Breast epithelium (tissue), 4 donors: ENCODE measurements around the gene SPPL3. TPM values are rescaled to one million over a fixed set of nuclear protein-coding genes. Genes with fewer than 3 reads are reported as not detected.

Experiments used
- DNase-seq, 2 donors: peaks; one replicate each; pipeline ENCODE4 v3.0.0-alpha.2; 2019; ENCODE audit warnings: low spot score in 2 of 2
- H3K27ac ChIP-seq, 2 donors: fragments of 200-600 bp; sonication (generic) in 1 of 2; one replicate each; pipeline ENCODE4 v1.5.1; 2016 to 2019; ENCODE audit warnings: mild to moderate bottlenecking in 1 of 2
- H3K27me3 ChIP-seq, 2 donors: fragments of 200-600 bp; sonication (generic) in 1 of 2; one replicate each; pipeline versions ENCODE4 v1.5.1 to v1.6.0; 2017 to 2019; ENCODE audit warnings: control low read depth in 1 of 2, mild to moderate bottlenecking in 1 of 2
- H3K36me3 ChIP-seq: fragments of 200-600 bp; one replicate; pipeline ENCODE4 v1.5.1; 2019
- H3K4me1 ChIP-seq, 2 donors: fragments of 200-600 bp; sonication (generic); one replicate each; pipeline ENCODE4 v1.5.1; 2016 to 2019; ENCODE audit warnings: control low read depth in 1 of 2
- H3K4me3 ChIP-seq, 3 donors: fragments of 200-600 bp; sonication (generic); 1 replicate in 2 of 3; 2 replicates in 1 of 3; pipeline ENCODE4 v1.5.1; 2016 to 2019; ENCODE audit warnings: mild to moderate bottlenecking in 3 of 3, moderate library complexity in 2 of 3
- H3K9me3 ChIP-seq, 2 donors: fragments of 200-600 bp; sonication (generic) in 1 of 2; one replicate each; pipeline ENCODE4 v1.5.1; 2016 to 2019; ENCODE audit warnings: control low read depth in 1 of 2
- POLR2A ChIP-seq: fragments of 450-650 bp; IDR thresholded peaks from one replicate; pipeline ENCODE4 v1.6.1; 2016; ENCODE audit warnings: antibody characterized with exemption, mild to moderate bottlenecking, moderate library complexity
- POLR2AphosphoS5 ChIP-seq, 3 donors: sonication (generic); formaldehyde crosslinking; IDR thresholded peaks; one replicate each; pipeline ENCODE4 v1.6.1; 2017; ENCODE audit warnings: antibody characterized with exemption in 3 of 3
- intact Hi-C: fragments of 100-400 bp; cut with DNase I; formaldehyde crosslinking; loops from one replicate; pipeline ENCODE4 v1.15.1; 2023; ENCODE audit warnings: low total_unique reads
- total RNA-seq, 3 donors: library from RNA; depleted of rRNA; stranded (reverse); fragments of >200 nt; gene quantifications; one replicate each; pipeline ENCODE4 v1.1.0, GENCODE V29; 2016
- TF ChIP-seq, protein P1 (sequence below), 3 donors: fragments of 450-650 bp; IDR thresholded peaks; one replicate each; pipeline ENCODE4 v1.5.1; 2016 to 2017; ENCODE audit warnings: antibody characterized with exemption in 3 of 3, mild to moderate bottlenecking in 3 of 3, moderate library complexity in 3 of 3

Gene SPPL3
- total RNA-seq, 3 donors from 2014 or later: 19.0 to 27.1 (median 22.0) TPM

DNA sequence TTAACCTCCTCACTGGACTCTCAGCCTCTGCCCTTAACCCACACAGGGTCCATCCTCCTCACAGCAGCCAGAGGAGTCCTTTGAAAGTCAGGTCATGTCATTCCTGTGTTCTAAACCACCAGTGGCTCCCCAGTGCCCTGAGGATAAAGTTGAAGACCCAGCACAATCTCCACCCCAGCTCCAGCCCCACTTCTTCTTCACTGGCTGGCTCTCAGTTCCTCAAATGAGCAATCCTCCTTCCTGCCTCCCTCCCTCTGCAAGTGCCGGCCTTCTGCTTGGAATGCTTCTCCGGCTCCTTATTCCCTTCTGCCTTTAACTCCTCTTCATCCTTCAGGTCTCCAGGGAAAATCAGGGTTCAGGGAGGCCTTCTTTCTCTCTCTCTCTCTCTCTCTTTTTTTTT is 32.0 kb upstream of the SPPL3 start:
- intact Hi-C loops: no loop called here
- DNase-seq: no peak
- Histone ChIP-seq H3K27me3 (no peaks in the 10 kb centered on the region), H3K36me3 (no peaks in the 10 kb centered on the region), H3K9me3 (no peaks in the 10 kb centered on the region), H3K4me3 (no peak overlapping the region), H3K4me1 (no peaks in the 10 kb centered on the region), H3K27ac (no peak overlapping the region)
- no peak for TF ChIP-seq POLR2A
- TF ChIP-seq, protein P1, sequence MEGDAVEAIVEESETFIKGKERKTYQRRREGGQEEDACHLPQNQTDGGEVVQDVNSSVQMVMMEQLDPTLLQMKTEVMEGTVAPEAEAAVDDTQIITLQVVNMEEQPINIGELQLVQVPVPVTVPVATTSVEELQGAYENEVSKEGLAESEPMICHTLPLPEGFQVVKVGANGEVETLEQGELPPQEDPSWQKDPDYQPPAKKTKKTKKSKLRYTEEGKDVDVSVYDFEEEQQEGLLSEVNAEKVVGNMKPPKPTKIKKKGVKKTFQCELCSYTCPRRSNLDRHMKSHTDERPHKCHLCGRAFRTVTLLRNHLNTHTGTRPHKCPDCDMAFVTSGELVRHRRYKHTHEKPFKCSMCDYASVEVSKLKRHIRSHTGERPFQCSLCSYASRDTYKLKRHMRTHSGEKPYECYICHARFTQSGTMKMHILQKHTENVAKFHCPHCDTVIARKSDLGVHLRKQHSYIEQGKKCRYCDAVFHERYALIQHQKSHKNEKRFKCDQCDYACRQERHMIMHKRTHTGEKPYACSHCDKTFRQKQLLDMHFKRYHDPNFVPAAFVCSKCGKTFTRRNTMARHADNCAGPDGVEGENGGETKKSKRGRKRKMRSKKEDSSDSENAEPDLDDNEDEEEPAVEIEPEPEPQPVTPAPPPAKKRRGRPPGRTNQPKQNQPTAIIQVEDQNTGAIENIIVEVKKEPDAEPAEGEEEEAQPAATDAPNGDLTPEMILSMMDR (IDR thresholded peaks at IDR 0.05): no peak
- TF ChIP-seq POLR2AphosphoS5 (IDR thresholded peaks at IDR 0.05): no peak

DNA sequence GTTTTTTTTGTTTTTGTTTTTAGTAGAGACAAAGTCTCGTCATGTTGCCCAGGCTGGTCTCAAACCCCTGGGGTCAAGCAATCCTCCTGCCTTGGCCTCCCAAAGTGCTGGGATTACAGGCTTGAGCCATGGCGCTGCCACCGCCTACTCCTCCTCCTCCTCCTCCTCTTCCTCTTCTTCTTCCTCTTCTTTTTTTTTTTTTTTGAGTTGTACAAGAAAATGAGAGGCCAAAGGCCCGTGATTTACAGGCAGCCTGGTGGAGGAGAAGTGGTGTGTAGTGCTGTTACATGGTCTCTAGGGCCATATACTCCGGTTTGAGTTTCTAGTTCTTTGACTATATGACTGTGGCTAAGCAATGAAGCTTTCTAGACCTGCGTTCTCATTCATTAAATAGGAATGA is 29.6 kb upstream of the SPPL3 start:
- TF ChIP-seq POLR2AphosphoS5 (IDR thresholded peaks at IDR 0.05) (no peak), POLR2A (no peak)
- TF ChIP-seq, protein P1 (IDR thresholded peaks at IDR 0.05): no peak
- Histone ChIP-seq H3K9me3 (no peaks in the 10 kb centered on the region), H3K4me1 (no peaks in the 10 kb centered on the region), H3K36me3 (no peaks in the 10 kb centered on the region), H3K4me3 (no peak overlapping the region), H3K27me3 (no peaks in the 10 kb centered on the region), H3K27ac (no peak overlapping the region)
- intact Hi-C loops: no loop called here
- DNase-seq: no peak

DNA sequence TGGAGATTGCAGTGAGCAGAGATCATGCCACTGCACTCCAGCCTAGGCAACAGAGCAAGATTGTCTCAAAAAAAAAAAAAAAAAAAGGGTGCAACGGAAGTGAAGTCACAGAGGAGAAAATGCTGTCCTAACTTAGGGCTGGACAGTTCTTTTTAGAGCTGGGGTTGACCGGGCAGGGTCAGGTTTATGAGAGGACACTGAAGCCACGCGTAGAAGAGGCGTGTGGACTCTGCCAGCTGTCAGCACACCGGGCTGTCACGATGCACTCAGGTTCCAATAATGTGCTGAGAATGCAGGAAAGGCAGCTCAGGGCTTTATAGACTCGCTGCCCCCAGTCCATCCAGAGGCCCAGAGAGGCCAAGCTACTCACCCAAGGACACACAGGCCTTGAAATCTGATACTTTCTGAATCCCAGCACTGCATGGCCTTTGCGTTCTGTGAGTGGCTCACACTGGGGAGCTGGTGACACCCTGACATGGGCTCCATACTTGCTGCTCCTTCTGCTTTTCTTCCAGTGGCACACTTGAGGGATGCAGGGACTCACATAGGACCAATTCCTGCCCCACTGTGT is 28.9 kb upstream of the SPPL3 start:
- TF ChIP-seq POLR2AphosphoS5 (IDR thresholded peaks at IDR 0.05): no peak
- TF ChIP-seq, protein P1 (IDR thresholded peaks at IDR 0.05): no peak
- no peak for TF ChIP-seq POLR2A
- H3K4me3 ChIP-seq: no peak overlapping the region
- no peaks in the 10 kb centered on the region for H3K9me3 ChIP-seq
- no peaks in the 10 kb centered on the region for H3K36me3 ChIP-seq
- no peaks in the 10 kb centered on the region for H3K4me1 ChIP-seq
- intact Hi-C loops: no loop called here
- no peaks in the 10 kb centered on the region for H3K27me3 ChIP-seq
- H3K27ac ChIP-seq: no peak overlapping the region
- peak in 1 of 2 donors; percentile 25 for DNase-seq

DNA sequence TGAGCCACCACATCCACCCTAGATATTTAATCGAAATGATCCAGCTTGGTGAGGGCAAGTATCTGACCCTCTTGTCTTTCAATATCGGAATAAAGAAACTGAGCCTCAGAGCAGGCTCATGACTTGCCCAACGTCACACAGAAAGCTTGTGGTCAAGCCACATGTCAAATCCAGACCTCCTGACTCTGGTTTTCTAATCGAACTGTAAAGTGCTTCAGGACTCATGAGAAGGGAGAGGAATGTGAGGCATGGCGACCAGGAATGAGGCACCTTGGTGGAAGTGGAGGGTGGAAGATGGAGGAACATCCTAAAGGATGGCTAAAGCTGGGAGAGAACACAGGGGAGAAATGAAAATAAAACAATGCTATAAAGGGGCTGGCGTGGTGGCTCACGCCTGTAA is 27.9 kb upstream of the SPPL3 start:
- Histone ChIP-seq H3K27me3 (no peaks in the 10 kb centered on the region), H3K36me3 (no peaks in the 10 kb centered on the region), H3K4me1 (no peaks in the 10 kb centered on the region), H3K9me3 (no peaks in the 10 kb centered on the region), H3K4me3 (no peak overlapping the region), H3K27ac (no peak overlapping the region)
- no peak for DNase-seq
- TF ChIP-seq POLR2A: no peak
- TF ChIP-seq, protein P1 (IDR thresholded peaks at IDR 0.05): no peak
- TF ChIP-seq POLR2AphosphoS5 (IDR thresholded peaks at IDR 0.05): no peak
- intact Hi-C loops: no loop called here

DNA sequence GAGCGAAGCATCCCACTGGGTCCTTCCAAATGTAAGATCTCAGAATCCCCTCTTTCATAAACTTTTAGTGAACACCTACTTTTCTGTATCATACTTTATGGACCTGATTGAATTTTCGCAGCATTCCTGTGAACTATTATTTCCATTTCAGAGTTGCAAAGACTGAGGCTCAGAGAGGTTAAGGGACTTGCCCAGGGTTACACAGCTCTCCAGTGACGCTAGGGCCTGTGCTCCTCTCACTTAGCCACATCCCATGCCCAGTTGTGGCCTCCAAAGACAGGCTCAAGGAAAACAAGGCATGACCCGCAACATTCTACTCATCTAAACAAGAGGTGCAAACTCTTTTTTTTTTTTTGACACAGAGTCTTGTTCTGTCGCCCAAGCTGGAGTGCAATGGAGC is 25.9 kb upstream of the SPPL3 start:
- Histone ChIP-seq H3K36me3 (no peaks in the 10 kb centered on the region), H3K9me3 (no peaks in the 10 kb centered on the region)
- intact Hi-C loops: no loop called here

More for the DNA sequence above, 25.9 kb upstream of the SPPL3 start:
- H3K4me1 ChIP-seq: no peaks in the 10 kb centered on the region
- no peak overlapping the region for H3K27ac ChIP-seq
- TF ChIP-seq, protein P1 (IDR thresholded peaks at IDR 0.05): no peak
- TF ChIP-seq POLR2AphosphoS5 (IDR thresholded peaks at IDR 0.05) (no peak), POLR2A (no peak)
- H3K4me3 ChIP-seq: no peak overlapping the region
- no peaks in the 10 kb centered on the region for H3K27me3 ChIP-seq
- DNase-seq: peak in 1 of 2 donors; percentile 14
